HG03442 (cell line): ENCODE results near the gene POLR2I.

ENCODE experiments used
- ATAC-seq: cut with Tn5 transposase; IDR thresholded peaks from one replicate; pipeline ENCODE4 v1.9.1; 2021; ENCODE audit warnings: mild to moderate bottlenecking, moderate library complexity; ENCODE audit not compliant: unreplicated experiment

POLR2I gene

DNA sequence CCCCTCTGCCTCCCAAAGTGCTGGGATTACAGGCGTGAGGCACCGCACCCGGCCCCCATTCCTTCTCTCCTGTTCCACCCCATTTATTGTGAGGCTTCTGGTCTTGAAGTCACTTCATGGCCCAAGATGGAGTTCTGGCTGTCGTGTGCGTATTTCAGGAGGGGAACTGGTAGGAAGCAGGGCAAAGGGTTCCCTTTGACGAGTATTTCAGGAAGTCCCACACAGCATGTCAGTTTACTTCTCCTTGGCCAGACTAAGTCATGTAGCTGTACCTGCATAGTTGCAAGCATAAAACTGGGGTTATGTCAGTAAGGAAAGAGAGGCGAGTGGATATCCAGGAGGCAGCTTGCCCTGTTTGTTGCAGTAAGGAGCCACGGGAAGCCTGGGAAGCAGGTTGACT, 49.8 kb downstream of the POLR2I start:
- ATAC-seq: no peak
